ENCODE measurements around the gene RPP40.
"Not testable (repeated sequence)": the region's sequence is repeated elsewhere in the genome, so short reads cannot be mapped to it uniquely, and the experiment has no call there.

The RPP40 gene

GRCh38 chr6:5003604-5004372 is at the start of gene RPP40:
Gene RPP40 (minus strand): TSS chr6:5004037. CDS start chr6:5004002, 35 bp downstream.
- peak; percentile 91 for DNase-seq (ENCODE audit: low read depth)

GRCh38 chr6:5053038-5053437 is 49.2 kb upstream of the RPP40 start:
- DNase-seq (ENCODE audit: low read depth), result no peak

GRCh38 chr6:5051394-5051793 is 47.6 kb upstream of the RPP40 start:
- DNase-seq (ENCODE audit: low read depth), result no peak

- DNase-seq (ENCODE audit: low read depth), result no peak
These were observed 46.2 kb upstream of the RPP40 start for GRCh38 chr6:5050009-5050408.

GRCh38 chr6:5046430-5046829 is 42.6 kb upstream of the RPP40 start:
- DNase-seq (ENCODE audit: low read depth), result no peak

- DNase-seq (ENCODE audit: low read depth), result no peak
These were observed 41.6 kb upstream of the RPP40 start for GRCh38 chr6:5045416-5045815.

GRCh38 chr6:5044866-5045265 is 41.0 kb upstream of the RPP40 start:
- no peak for DNase-seq (ENCODE audit: low read depth)

- DNase-seq (ENCODE audit: low read depth), result no peak
These were observed 38.6 kb upstream of the RPP40 start for GRCh38 chr6:5042436-5042835.

- DNase-seq (ENCODE audit: low read depth), result no peak
These were observed 38.1 kb upstream of the RPP40 start for GRCh38 chr6:5041955-5042354.

GRCh38 chr6:5036269-5036668 is 32.4 kb upstream of the RPP40 start:
- DNase-seq (ENCODE audit: low read depth), result no peak

- no peak for DNase-seq (ENCODE audit: low read depth)
These were observed 30.9 kb upstream of the RPP40 start for GRCh38 chr6:5034736-5035135.

- DNase-seq (ENCODE audit: low read depth), result no peak
These were observed 30.5 kb upstream of the RPP40 start for GRCh38 chr6:5034328-5034727.

- DNase-seq (ENCODE audit: low read depth), result not testable (repeated sequence)
These were observed 29.5 kb upstream of the RPP40 start for GRCh38 chr6:5033214-5033904.

- DNase-seq (ENCODE audit: low read depth), result not testable (repeated sequence)
These were observed 28.9 kb upstream of the RPP40 start for GRCh38 chr6:5032706-5033105.

GRCh38 chr6:5031150-5031549 is 27.3 kb upstream of the RPP40 start:
- no peak for DNase-seq (ENCODE audit: low read depth)

GRCh38 chr6:5030596-5031136 is 26.8 kb upstream of the RPP40 start:
- DNase-seq (ENCODE audit: low read depth), result peak; percentile 72

- DNase-seq (ENCODE audit: low read depth), result no peak
These were observed 25.8 kb upstream of the RPP40 start for GRCh38 chr6:5029609-5030008.

GRCh38 chr6:5028921-5029320 is 25.1 kb upstream of the RPP40 start:
- DNase-seq (ENCODE audit: low read depth), result no peak

GRCh38 chr6:5028301-5028700 is 24.5 kb upstream of the RPP40 start:
- no peak for DNase-seq (ENCODE audit: low read depth)

- DNase-seq (ENCODE audit: low read depth), result no peak
These were observed 22.3 kb upstream of the RPP40 start for GRCh38 chr6:5025911-5026819.

GRCh38 chr6:5023923-5024322 is 20.1 kb upstream of the RPP40 start:
- no peak for DNase-seq (ENCODE audit: low read depth)

- no peak for DNase-seq (ENCODE audit: low read depth)
These were observed 16.3 kb upstream of the RPP40 start for GRCh38 chr6:5020142-5020541.
